Endodermal cell (in vitro differentiated cells): ENCODE data around the gene DNASE2B. TPM values are rescaled to one million over a fixed set of nuclear protein-coding genes. Genes with fewer than 3 reads are reported as not detected.

Experiments used
- DNase-seq: peaks from one replicate; pipeline ENCODE4 v3.0.0-alpha.2; 2017
- H3K27ac ChIP-seq: 2 replicates; pipeline ENCODE4 v1.5.1; 2013; ENCODE audit warnings: mild to moderate bottlenecking, low read depth, low read length, moderate library complexity
- H3K27me3 ChIP-seq: 2 replicates; pipeline ENCODE4 v1.6.1; 2013; ENCODE audit warnings: mild to moderate bottlenecking, low read length, moderate library complexity; ENCODE audit not compliant: insufficient read depth, control insufficient read depth, poor library complexity, severe bottlenecking
- H3K36me3 ChIP-seq: 2 replicates; pipeline ENCODE4 v1.7.0; 2013; ENCODE audit warnings: mild to moderate bottlenecking, low read length, moderate library complexity; ENCODE audit not compliant: control insufficient read depth, insufficient read depth
- H3K4me1 ChIP-seq: one replicate; pipeline ENCODE4 v1.7.0; 2013; ENCODE audit warnings: low read length; ENCODE audit not compliant: control insufficient read depth, insufficient read depth
- H3K4me3 ChIP-seq: 2 replicates; pipeline ENCODE4 v1.5.1; 2013; ENCODE audit warnings: mild to moderate bottlenecking, low read length, moderate library complexity
- H3K9ac ChIP-seq: 2 replicates; pipeline ENCODE4 v1.6.1; 2013; ENCODE audit warnings: mild to moderate bottlenecking, low read length, moderate library complexity; ENCODE audit not compliant: poor library complexity, severe bottlenecking; ENCODE audit errors: extremely low read depth
- H3K9me3 ChIP-seq: 2 replicates; pipeline ENCODE4 v1.6.1; 2013; ENCODE audit warnings: mild to moderate bottlenecking, low read length, moderate library complexity; ENCODE audit not compliant: control insufficient read depth
- H3K27ac Mint-ChIP-seq: 2 replicates; pipeline ENCODE4 v1.8.0; 2020; ENCODE audit warnings: mixed read lengths
- H3K27me3 Mint-ChIP-seq: 2 replicates; pipeline ENCODE4 v1.8.0; 2021; ENCODE audit warnings: mild to moderate bottlenecking, mixed read lengths; ENCODE audit not compliant: insufficient read depth
- H3K36me3 Mint-ChIP-seq: 2 replicates; pipeline ENCODE4 v1.8.0; 2020; ENCODE audit warnings: low read depth, mixed read lengths
- H3K4me1 Mint-ChIP-seq: 2 replicates; pipeline ENCODE4 v1.8.0; 2020; ENCODE audit warnings: mixed read lengths
- H3K4me3 Mint-ChIP-seq: 2 replicates; pipeline ENCODE4 v1.8.0; 2020; ENCODE audit warnings: mild to moderate bottlenecking, moderate library complexity, mixed read lengths
- H3K9me3 Mint-ChIP-seq: 2 replicates; pipeline ENCODE4 v1.8.0; 2020; ENCODE audit warnings: mild to moderate bottlenecking, mixed read lengths
- CTCF ChIP-seq: fragments of 200-600 bp; sonication (generic); conservative IDR thresholded peaks from 2 replicates; pipeline ENCODE4 v1.5.0; 2021; ENCODE audit warnings: antibody characterized with exemption, mild to moderate bottlenecking
- WGBS, 2 experiments: methylation state at CpG; one replicate each; pipeline versions ENCODE4 v1.1.5 to v1.1.7; 2013; ENCODE audit warnings: missing lambda C conversion rate in 2 of 2, mixed read lengths in 1 of 2; ENCODE audit not compliant: insufficient coverage in 1 of 2, insufficient read length in 1 of 2; 5-methylcytosine and 5-hydroxymethylcytosine counted together
- total RNA-seq, 2 donors: library from RNA; stranded (reverse); fragmentation: NEBNext Ultra II Directional in 1 of 2; extraction: Animal tissue kit (Norgen Biotek cat#: 25700) in 1 of 2; gene quantifications; 2 replicates in 1 of 2; 3 replicates in 1 of 2; pipeline ENCODE4 v1.2.1, GENCODE V29; 2021

The DNASE2B gene
- total RNA-seq, 2 donors from 2014 or later = not detected

GRCh38 chr1:84427250-84428188, 29.2 kb downstream of the DNASE2B start:
- H3K27ac ChIP-seq = no peak overlapping the region
- H3K9me3 ChIP-seq = peaks cover 11% of the 10 kb centered on the region
- no peaks in the 10 kb centered on the region for H3K27me3 ChIP-seq
- H3K9me3 Mint-ChIP-seq = peaks cover 9% of the 10 kb centered on the region
- H3K9ac ChIP-seq = no peak overlapping the region
- TF ChIP-seq CTCF = no peak
- peaks cover 2% of the 10 kb centered on the region for H3K27me3 Mint-ChIP-seq
- no peaks in the 10 kb centered on the region for H3K4me1 Mint-ChIP-seq
- no peak for DNase-seq
- no peaks in the 10 kb centered on the region for H3K36me3 Mint-ChIP-seq
- H3K36me3 ChIP-seq = no peaks in the 10 kb centered on the region
- H3K4me3 Mint-ChIP-seq = no peak overlapping the region
- WGBS, 2 experiments = 90 to 96% methylated on average over 4 to 6 of the region's 6 CpGs
- H3K4me3 ChIP-seq = no peak overlapping the region
- no peaks in the 10 kb centered on the region for H3K4me1 ChIP-seq
- no peak overlapping the region for H3K27ac Mint-ChIP-seq

- no peak overlapping the region for H3K27ac Mint-ChIP-seq
- H3K9me3 Mint-ChIP-seq = peaks cover 9% of the 10 kb centered on the region
Observed at GRCh38 chr1:84428235-84428634, 30.0 kb downstream of the DNASE2B start.

GRCh38 chr1:84429231-84429630, 30.9 kb downstream of the DNASE2B start:
- Histone ChIP-seq H3K4me3 (no peak overlapping the region), H3K4me1 (no peaks in the 10 kb centered on the region), H3K36me3 (no peaks in the 10 kb centered on the region), H3K9me3 (peaks cover 11% of the 10 kb centered on the region), H3K27me3 (no peaks in the 10 kb centered on the region), H3K27ac (no peak overlapping the region), H3K9ac (no peak overlapping the region)
- peaks cover 9% of the 10 kb centered on the region for H3K9me3 Mint-ChIP-seq
- WGBS, 2 experiments = 88 to 100% methylated on average over 1 of the region's 1 CpG
- H3K36me3 Mint-ChIP-seq = no peaks in the 10 kb centered on the region
- no peak for DNase-seq
- no peaks in the 10 kb centered on the region for H3K4me1 Mint-ChIP-seq
- H3K27me3 Mint-ChIP-seq = peaks cover 2% of the 10 kb centered on the region
- H3K27ac Mint-ChIP-seq = no peak overlapping the region
- TF ChIP-seq CTCF = no peak
- no peak overlapping the region for H3K4me3 Mint-ChIP-seq

More at GRCh38 chr1:84428235-84428634, 30.0 kb downstream of the DNASE2B start:
- Mint-ChIP-seq H3K36me3 (no peaks in the 10 kb centered on the region), H3K4me3 (no peak overlapping the region), H3K27me3 (peaks cover 2% of the 10 kb centered on the region), H3K4me1 (no peaks in the 10 kb centered on the region)
- Histone ChIP-seq H3K27me3 (no peaks in the 10 kb centered on the region), H3K4me1 (no peaks in the 10 kb centered on the region), H3K27ac (no peak overlapping the region), H3K9me3 (peaks cover 11% of the 10 kb centered on the region), H3K36me3 (no peaks in the 10 kb centered on the region), H3K9ac (no peak overlapping the region), H3K4me3 (no peak overlapping the region)
- no peak for TF ChIP-seq CTCF
- DNase-seq = no peak
- 67 to 91% methylated on average over 1 to 5 of the region's 5 CpGs for whole genome bisulfite sequencing, 2 experiments
